NCI-H748 treated with DMSO at 0.1 percent for 48 hours (cell line): Measurements from ENCODE around the gene MCC.

Source experiments
- DNase-seq: peaks from one replicate; lab custom pipeline; 2025; lab: John Stamatoyannopoulos, UW

MCC gene

DNA sequence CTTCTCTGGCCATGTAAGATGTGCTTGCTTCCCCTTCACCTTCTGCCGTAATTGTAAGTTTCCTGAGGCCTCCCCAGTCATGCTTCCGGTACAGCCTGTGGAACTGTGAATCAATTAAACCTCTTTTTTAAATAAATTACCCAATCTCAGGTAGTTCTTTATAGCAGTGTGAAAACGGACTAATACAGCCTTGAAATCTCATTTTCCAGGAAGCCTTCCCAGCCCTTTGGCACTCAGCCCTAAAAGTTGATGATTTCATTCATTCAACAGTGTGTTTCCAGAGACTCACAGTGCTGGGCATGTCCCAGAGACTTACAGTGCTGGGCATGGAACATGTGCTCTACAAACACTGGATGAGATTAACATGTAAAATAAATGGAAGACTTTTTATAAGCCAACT, 375.8 kb downstream of the MCC start:
- no peak for DNase-seq

- DNase-seq = no peak
These were observed 378.1 kb downstream of the MCC start for GRCh38 chr5:113110117-113110516.

DNA sequence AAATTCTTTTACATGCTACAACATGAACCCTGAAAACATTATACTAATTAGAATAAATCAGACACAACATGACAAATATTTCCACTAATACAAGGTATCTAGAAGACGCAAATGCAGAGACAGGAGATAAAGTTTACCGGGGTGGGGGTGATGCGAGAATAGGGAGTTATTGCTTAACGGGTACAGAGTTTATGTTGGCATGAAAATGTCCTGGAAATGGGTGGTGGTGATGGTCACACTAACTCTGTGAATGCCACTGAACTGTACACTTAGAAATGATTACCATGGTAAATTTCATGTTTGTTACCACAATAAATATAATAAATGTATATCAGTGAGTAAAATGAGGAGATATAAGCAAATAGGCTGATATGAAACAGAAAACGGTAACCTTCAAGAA, 378.9 kb downstream of the MCC start:
- DNase-seq = no peak

DNA sequence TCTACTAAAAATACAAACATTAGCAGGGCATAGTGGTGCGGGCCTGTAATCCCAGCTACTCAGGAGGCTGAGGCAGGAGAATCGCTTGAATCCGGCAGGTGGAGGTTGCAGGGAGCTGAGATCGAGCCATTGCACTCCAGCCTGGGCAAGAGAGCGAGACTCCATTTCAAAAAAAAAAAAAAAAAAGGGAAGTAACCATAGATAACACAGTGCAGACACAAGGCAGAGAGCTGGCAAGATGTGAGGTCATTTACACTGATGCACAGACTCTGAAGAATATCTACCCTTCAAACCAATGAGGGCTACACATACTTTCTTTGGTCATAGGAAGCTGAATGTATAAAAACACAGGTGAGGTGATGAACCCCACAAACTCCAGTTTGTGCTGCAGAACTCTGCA, 379.8 kb downstream of the MCC start:
- no peak for DNase-seq

DNA sequence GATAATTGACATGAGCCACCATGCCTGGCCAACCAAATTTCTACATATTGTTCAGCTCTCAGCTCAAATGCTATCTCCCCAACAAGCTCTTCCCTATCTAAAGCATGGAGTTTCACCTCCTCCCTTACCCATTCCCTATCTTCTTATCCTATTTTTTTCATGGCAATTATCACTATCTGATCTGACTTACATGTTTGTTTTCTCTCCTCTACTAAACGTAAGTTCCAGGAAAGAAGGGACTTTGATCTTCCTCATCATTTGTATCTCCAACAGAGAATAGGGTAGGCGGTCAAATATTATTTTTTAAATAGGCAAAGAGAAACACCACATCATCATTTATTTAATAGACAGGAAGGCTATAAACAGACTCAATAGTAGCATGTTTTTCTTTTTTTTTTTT, 381.4 kb downstream of the MCC start:
- DNase-seq = no peak

DNA sequence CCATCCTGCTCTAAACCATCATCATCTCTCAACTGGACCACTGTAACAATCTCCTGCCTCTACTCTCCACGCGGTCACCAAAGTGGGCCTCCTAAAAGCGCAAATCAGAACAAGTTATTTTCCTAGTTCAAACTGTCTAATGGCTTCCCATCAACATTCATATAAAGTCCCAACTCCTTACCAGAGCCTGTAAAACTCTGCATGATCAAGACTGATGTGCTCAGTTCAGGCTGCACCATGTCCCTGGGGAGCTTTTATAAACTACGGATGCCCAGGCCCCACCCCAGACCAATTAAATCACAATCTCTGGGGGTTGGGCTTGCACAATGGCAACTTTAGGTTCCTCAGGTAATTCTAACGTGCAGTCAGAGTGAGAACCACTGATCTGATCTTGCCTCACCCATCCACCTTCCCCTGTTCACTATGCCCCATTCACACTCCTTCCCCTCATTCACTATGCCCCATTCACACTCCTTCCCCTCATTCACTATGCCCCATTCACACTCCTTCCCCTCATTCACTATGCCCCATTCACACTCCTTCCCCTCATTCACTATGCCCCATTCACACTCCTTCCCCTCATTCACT, 382.5 kb downstream of the MCC start:
- no peak for DNase-seq

DNA sequence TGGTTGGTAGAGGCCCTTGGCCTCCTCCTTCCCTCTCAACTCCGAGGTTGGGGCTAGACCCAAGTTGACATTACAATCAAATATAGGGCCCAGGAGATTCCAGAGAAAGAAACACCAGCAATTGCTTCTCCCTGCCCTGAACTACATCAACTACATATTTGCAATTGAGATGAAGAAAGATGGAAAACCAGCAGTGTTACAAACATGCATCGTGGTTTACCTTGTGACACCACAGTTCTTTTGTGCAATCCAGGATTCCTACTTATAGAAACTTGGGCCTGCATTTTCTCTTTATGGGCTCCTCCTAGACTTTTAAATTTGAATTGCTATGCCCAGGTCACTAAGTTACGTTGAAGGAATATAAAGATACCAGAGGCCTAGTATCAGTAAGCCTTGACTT, 384.9 kb downstream of the MCC start:
- no peak for DNase-seq

DNA sequence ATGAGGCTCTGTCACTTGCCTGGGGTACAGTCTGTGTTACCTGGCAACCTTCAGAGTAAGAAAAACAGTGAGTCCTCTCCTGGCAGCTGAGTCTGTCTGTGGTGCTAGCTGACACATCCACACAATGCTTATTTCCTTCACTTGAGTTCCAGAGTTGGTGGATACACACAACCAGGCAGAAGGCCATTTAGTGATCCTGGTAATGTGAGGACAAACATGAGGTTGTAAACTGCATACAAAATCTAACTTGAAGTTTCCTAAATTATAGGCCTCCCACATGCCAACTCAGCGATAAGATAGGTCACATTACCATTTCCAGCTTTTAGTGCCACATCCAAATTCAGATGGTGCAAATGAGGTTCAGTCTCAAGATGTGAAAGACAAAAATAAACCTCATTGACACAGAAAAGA, 386.1 kb downstream of the MCC start:
- no peak for DNase-seq

GRCh38 chr5:113100981-113101380, 387.3 kb downstream of the MCC start:
- no peak for DNase-seq

DNA sequence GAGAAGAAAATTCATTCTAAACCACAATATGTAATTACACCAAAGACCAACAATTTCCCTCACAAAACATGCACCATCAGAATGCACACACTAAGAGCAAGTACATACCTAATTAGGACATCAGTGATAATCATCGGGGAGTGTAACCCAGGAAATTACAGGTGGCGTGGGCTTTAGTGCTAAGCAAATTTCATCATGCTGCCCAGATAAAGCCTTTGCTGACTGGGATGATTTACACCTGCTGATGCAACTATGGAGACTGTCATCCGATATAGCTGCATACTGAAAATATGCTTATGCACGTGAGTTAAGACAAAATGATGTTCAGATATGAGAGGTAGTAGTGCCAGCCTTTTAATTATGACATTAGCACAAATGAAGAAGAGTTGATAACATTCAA, 388.4 kb downstream of the MCC start:
- peak; percentile 27 for DNase-seq

DNA sequence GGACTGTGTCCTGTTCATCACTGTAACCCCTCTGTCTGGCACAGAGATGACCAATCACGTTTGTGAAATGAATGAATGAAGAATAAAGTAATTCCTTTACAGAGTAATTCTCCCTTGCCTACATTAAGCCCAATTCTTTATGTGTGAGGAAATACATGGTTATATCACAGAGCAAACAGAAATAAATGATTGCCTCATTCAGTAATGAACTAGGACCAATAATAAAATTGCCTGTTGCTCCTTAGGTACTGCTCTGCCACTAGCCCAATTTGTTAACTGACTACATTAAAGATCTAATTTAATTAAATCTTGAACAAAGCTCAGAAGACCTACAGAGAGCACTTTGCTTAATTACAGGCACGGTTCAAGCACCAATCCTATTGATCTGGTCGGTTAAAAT, 389.9 kb downstream of the MCC start:
- no peak for DNase-seq

DNA sequence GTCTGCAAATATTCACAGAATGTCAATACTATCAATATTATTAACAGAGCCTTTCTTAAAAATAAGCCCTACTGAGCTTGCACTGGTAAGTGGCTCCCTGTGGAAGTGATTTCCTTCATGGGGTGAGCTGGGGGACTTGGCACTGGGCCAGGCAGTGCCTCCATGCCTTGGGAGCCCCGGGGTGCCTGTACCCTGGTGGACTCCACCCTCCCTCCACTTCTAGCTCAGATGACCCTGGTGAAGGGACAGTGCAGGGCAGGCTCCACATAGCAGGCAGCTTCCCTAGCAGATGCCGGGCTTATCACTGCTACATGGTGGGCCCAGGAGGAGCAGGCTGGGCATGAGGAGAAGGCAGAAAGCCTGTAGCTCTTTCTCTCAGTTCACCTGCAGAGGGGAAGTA, 392.4 kb downstream of the MCC start:
- DNase-seq = no peak

- no peak for DNase-seq
These were observed 394.7 kb downstream of the MCC start for GRCh38 chr5:113093558-113093957.

DNA sequence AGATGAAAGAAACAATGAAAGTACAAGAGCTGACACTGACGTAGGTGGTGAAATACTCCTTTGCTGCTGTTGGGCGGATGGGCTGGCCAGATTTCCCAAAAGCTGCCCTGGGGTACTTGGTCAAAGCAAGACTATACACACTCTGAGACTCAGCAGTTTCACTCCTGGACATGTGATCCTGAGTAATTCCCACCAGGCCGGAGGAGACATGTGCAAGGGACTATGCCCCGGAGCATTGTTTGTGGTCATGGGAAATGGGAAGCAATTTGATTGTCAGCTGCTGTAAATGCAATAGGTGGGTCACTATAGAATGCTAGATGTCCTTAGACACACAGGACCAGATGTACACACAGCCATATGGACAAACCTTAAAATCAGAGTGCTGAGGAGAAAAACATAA, 395.6 kb downstream of the MCC start:
- DNase-seq = no peak

DNA sequence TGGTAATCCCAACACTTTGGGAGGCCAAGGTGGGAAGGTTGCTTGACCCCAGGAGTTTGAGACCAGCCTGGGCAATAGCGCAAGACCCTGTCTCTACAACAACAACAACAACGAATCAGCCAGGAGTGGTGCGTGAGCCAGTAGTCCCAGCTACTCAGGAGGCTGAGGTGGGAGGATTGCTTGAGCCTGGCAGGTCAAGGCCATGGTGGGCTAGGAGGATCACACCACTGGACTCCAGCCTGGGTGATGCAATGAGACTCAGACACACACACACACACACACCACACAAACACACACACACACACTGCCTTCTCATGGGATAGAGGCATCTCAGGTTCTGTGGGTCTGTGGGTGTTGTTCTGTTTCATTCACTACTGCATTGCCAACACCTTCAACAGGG, 396.6 kb downstream of the MCC start:
- no peak for DNase-seq

DNA sequence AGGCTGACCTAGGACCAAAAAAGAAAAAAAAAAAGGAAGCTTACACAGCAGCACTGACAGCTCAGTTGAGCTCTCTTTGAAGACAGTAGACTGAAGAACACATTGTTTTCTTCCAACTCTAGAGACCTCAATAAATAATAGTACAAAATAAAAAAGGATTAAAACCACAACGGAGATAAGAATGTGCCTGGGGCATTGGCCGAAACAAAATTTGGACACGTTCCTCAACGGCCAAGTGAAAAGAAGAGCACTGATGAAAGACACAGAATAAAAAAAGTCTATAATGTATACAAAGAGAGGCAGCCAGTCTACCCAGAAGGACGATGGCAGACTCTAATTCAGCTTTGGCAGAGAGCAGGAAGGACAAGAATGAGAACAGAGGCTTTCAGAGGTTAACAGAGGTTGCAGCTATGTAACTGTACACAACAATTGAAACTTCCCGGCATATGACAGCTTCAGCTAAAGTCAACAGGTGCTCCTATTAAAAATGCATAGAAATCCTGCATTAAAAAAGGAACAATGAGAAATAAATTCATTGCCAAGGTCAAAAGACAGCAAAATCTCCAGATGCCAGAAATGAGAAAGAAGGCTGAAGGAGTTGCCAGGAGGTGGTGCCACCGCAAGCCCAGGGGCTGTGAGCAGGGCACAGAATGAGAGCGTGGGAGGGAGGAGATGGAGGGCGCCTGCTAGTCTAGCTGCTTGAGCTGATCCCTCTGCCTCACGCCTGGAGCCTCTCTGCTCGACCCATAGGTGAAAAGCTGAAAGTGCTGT, 397.7 kb downstream of the MCC start:
- DNase-seq = no peak

- no peak for DNase-seq
These were observed 398.5 kb downstream of the MCC start for GRCh38 chr5:113089653-113090335.

GRCh38 chr5:113087976-113088514, 400.2 kb downstream of the MCC start:
- DNase-seq = no peak

- no peak for DNase-seq
These were observed 402.3 kb downstream of the MCC start for GRCh38 chr5:113085880-113086409.

GRCh38 chr5:113085084-113085414, 403.2 kb downstream of the MCC start:
- no peak for DNase-seq

DNA sequence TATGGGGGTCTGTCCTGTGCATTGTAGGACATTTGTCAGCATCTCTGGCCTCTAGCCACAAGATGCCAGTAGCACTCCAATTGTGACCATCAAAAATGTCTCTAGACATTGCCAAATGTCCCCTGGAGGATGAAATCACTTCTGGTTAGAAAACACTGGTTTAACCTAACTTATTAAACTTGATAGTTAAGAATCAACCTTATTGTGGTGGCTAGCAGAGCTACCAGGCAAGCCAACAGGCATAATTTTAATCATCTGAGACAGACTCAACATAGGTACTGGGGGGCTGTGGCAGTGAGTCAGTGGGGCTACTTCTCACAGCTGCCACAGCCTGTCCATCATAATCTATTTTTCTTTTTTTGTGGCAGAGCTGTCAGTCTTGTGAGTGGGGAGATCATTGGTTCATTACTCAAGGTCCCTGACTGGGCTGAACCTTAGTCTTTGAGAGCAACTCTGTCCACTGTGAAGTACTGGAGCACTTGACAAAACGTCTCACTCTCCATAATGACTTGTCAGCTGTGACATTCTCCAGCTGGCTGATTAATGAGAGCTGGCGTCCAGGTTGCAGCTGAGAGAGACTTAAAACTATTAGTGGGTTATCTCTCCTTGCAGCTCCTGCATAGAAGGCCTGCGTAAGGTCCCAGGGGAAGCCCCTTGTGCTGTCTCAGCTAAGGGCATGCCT, 403.7 kb downstream of the MCC start:
- DNase-seq = no peak

- no peak for DNase-seq
These were observed 404.8 kb downstream of the MCC start for GRCh38 chr5:113083481-113083880.

DNA sequence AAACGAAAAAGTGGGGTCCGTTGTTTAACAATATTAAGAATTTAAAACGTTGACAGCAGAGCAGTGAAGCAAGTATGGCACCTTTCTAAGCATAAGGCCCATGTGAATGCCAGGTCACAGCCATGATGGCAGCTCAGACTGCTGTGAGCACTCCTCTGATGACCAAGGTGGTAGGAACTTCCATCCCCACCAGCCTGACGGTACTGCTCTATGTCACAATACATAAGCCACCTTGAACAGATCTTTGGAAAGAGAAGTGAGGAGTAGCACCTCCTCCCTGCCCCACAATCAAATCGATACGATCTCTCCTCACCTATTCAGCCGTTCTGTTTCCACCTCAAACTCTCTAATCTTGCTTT, 405.7 kb downstream of the MCC start:
- DNase-seq = no peak
